CD14-positive monocyte (primary cell): Measurements from ENCODE around the gene BMP2K. TPM values are rescaled to one million over a fixed set of nuclear protein-coding genes. Genes with fewer than 3 reads are reported as not detected.
A peak's percentile ranks its signal among the peaks of the same experiment; 100 is the strongest.

ENCODE experiments used
- DNase-seq, 3 donors: peaks; one replicate each; pipeline ENCODE4 v3.0.0-alpha.2; 2011 to 2022
- H2AFZ ChIP-seq: 2 replicates; pipeline ENCODE4 v1.6.0; 2012; ENCODE audit warnings: mild to moderate bottlenecking, low read depth, low read length, inconsistent platforms; ENCODE audit not compliant: insufficient read depth, poor library complexity, severe bottlenecking
- H3K27ac ChIP-seq, 2 donors: 1 replicate in 1 of 2; 2 replicates in 1 of 2; pipeline ENCODE4 v1.5.1; 2012 to 2013; ENCODE audit warnings: low read length in 2 of 2, control low read depth in 1 of 2, inconsistent platforms in 1 of 2, low read depth in 1 of 2, mild to moderate bottlenecking in 1 of 2
- H3K27me3 ChIP-seq, 2 donors: one replicate each; pipeline versions ENCODE4 v1.6.0 to v1.6.1; 2011 to 2013; ENCODE audit warnings: low read length in 2 of 2; ENCODE audit not compliant: control insufficient read depth in 2 of 2, insufficient read depth in 2 of 2
- H3K36me3 ChIP-seq, 2 donors: replicated peaks in 1 of 2; 1 replicate in 1 of 2; 2 replicates in 1 of 2; pipeline versions ENCODE4 v1.5.1 to v1.6.1; 2012 to 2013; ENCODE audit warnings: low read length in 2 of 2, control low read depth in 1 of 2, inconsistent platforms in 1 of 2, mild to moderate bottlenecking in 1 of 2; ENCODE audit not compliant: insufficient read depth in 2 of 2, control insufficient read depth in 1 of 2
- H3K4me1 ChIP-seq, 2 donors: 1 replicate in 1 of 2; 2 replicates in 1 of 2; pipeline versions ENCODE4 v1.5.1 to v1.6.1; 2012 to 2013; ENCODE audit warnings: low read length in 2 of 2, control low read depth in 1 of 2, inconsistent platforms in 1 of 2, mild to moderate bottlenecking in 1 of 2, moderate library complexity in 1 of 2; ENCODE audit not compliant: insufficient read depth in 2 of 2, control insufficient read depth in 1 of 2
- H3K4me2 ChIP-seq: replicated peaks from 2 replicates; pipeline ENCODE3; 2012; ENCODE audit warnings: low read length, moderate library complexity, mild to moderate bottlenecking; ENCODE audit not compliant: poor library complexity, severe bottlenecking; ENCODE audit errors: extremely low read depth
- H3K4me3 ChIP-seq, 3 experiments: fragments of 200-600 bp in 1 of 3; sonication (generic) in 1 of 3; replicated peaks in 1 of 3; 1 replicate in 2 of 3; 2 replicates in 1 of 3; pipeline ENCODE4 v1.5.1; 2011 to 2013; ENCODE audit warnings: low read length in 3 of 3, mild to moderate bottlenecking in 3 of 3, control low read depth in 2 of 3, low read depth in 2 of 3, inconsistent platforms in 1 of 3, moderate library complexity in 1 of 3
- H3K79me2 ChIP-seq: 2 replicates; pipeline ENCODE4 v1.6.0; 2012; ENCODE audit warnings: mild to moderate bottlenecking, control low read depth, inconsistent platforms, low read length, moderate library complexity; ENCODE audit not compliant: insufficient read depth
- H3K9ac ChIP-seq: 2 replicates; pipeline ENCODE4 v1.6.0; 2017; ENCODE audit warnings: low read length, mild to moderate bottlenecking; ENCODE audit not compliant: insufficient read depth, poor library complexity, severe bottlenecking
- H3K9me3 ChIP-seq, 2 donors: replicated peaks in 1 of 2; 1 replicate in 1 of 2; 2 replicates in 1 of 2; pipeline versions ENCODE4 v1.5.1 to v1.6.1; 2012 to 2013; ENCODE audit warnings: low read length in 2 of 2, control low read depth in 1 of 2; ENCODE audit not compliant: control insufficient read depth in 1 of 2, insufficient read depth in 1 of 2
- H4K20me1 ChIP-seq: 2 replicates; pipeline ENCODE4 v1.6.0; 2012; ENCODE audit warnings: mild to moderate bottlenecking, low read length, control low read depth, moderate library complexity; ENCODE audit not compliant: insufficient read depth
- H3K27ac Mint-ChIP-seq, 7 donors: one replicate each; pipeline ENCODE4 v1.8.0; 2020; ENCODE audit warnings: mild to moderate bottlenecking in 7 of 7, mixed read lengths in 7 of 7, moderate library complexity in 6 of 7, inconsistent platforms in 2 of 7
- H3K27me3 Mint-ChIP-seq, 3 donors: one replicate each; pipeline ENCODE4 v1.8.0; 2021 to 2022; ENCODE audit warnings: low read depth in 3 of 3, mild to moderate bottlenecking in 3 of 3, mixed read lengths in 3 of 3, moderate library complexity in 3 of 3, inconsistent platforms in 1 of 3
- H3K36me3 Mint-ChIP-seq, 2 donors: one replicate each; pipeline ENCODE4 v1.8.0; 2020; ENCODE audit warnings: mixed read lengths in 2 of 2, inconsistent platforms in 1 of 2, mild to moderate bottlenecking in 1 of 2
- H3K4me1 Mint-ChIP-seq: one replicate; pipeline ENCODE4 v1.8.0; 2020; ENCODE audit warnings: mild to moderate bottlenecking, mixed read lengths
- H3K4me3 Mint-ChIP-seq, 2 donors: one replicate each; pipeline ENCODE4 v1.8.0; 2020; ENCODE audit warnings: mild to moderate bottlenecking in 2 of 2, mixed read lengths in 2 of 2, moderate library complexity in 1 of 2
- H3K9me3 Mint-ChIP-seq, 7 donors: one replicate each; pipeline ENCODE4 v1.8.0; 2020 to 2022; ENCODE audit warnings: mixed read lengths in 7 of 7, mild to moderate bottlenecking in 6 of 7, moderate library complexity in 6 of 7, inconsistent platforms in 2 of 7
- WGBS: methylation state at CpG from one replicate; pipeline ENCODE4 v1.1.5; 2013; ENCODE audit warnings: missing lambda C conversion rate; ENCODE audit not compliant: insufficient coverage; 5-methylcytosine and 5-hydroxymethylcytosine counted together
- intact Hi-C, 2 donors: fragments of 100-400 bp; cut with micrococcal nuclease; formaldehyde crosslinking; loops; one replicate each; pipeline versions ENCODE4 v1.15.0 to v1.15.1; 2023
- polyA plus RNA-seq, 3 donors: library from polyadenylated mRNA; depleted of rRNA in 1 of 3; unstranded in 2 of 3; stranded (reverse) in 1 of 3; fragments of 300-500 nt in 2 of 3; fragments of >200 nt in 1 of 3; fragmentation: Illumina TruSeq in 2 of 3; gene quantifications; 1 replicate in 2 of 3; 2 replicates in 1 of 3; pipeline ENCODE4 v1.2.3, GENCODE V29; 2012 to 2021
- TF ChIP-seq, protein P1 (sequence below): fragments of 200-600 bp; IDR thresholded peaks from one replicate; pipeline ENCODE4 v1.8.0; 2022; ENCODE audit warnings: antibody characterized with exemption, mild to moderate bottlenecking

Gene BMP2K
- polyA plus RNA-seq, 3 donors = 11.8 to 39.7 (median 21.6) TPM

DNA sequence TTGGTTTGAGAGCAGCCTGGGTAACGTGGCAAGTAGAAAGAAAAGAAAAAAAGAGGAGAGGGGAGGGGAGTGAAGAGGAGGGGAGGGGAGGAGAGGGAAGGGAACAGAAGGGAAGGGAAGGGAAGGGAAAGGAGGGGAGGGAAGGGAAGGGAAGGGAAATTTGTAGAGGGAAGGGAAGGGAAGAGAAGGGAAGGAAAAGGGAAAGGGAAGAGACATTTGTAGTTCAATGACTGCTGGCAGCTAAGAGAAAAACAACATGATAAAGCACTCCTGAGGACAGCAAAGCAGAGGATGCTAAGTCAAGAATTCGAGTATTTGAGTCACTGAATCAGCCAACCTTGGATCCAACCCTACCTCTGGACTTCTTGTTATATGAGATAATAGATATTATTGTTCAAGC is 38.2 kb upstream of the BMP2K start:
- H3K9me3 ChIP-seq = no peaks in the 10 kb centered on the region
- H2AFZ ChIP-seq = no peak overlapping the region
- no peaks in the 10 kb centered on the region for H3K27me3 ChIP-seq
- Mint-ChIP-seq H3K27ac (no peak overlapping the region), H3K9me3 (no peaks in the 10 kb centered on the region), H3K4me1 (peaks cover 28% of the 10 kb centered on the region), H3K36me3 (peaks cover 1 to 4% of the 10 kb centered on the region in 2 donors), H3K4me3 (no peak overlapping the region), H3K27me3 (peaks cover 0 to 2% (median 0%) of the 10 kb centered on the region in 3 donors)
- no peak overlapping the region for H3K4me2 ChIP-seq
- intact Hi-C loops = no loop called here
- DNase-seq = no peak
- H3K36me3 ChIP-seq = no peaks in the 10 kb centered on the region
- peaks cover 4 to 5% of the 10 kb centered on the region in 2 donors for H3K4me1 ChIP-seq
- TF ChIP-seq, protein P1, sequence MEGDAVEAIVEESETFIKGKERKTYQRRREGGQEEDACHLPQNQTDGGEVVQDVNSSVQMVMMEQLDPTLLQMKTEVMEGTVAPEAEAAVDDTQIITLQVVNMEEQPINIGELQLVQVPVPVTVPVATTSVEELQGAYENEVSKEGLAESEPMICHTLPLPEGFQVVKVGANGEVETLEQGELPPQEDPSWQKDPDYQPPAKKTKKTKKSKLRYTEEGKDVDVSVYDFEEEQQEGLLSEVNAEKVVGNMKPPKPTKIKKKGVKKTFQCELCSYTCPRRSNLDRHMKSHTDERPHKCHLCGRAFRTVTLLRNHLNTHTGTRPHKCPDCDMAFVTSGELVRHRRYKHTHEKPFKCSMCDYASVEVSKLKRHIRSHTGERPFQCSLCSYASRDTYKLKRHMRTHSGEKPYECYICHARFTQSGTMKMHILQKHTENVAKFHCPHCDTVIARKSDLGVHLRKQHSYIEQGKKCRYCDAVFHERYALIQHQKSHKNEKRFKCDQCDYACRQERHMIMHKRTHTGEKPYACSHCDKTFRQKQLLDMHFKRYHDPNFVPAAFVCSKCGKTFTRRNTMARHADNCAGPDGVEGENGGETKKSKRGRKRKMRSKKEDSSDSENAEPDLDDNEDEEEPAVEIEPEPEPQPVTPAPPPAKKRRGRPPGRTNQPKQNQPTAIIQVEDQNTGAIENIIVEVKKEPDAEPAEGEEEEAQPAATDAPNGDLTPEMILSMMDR = no peak
- no peak overlapping the region for H3K9ac ChIP-seq
- H3K27ac ChIP-seq = no peak overlapping the region
- H4K20me1 ChIP-seq = no peaks in the 10 kb centered on the region
- H3K79me2 ChIP-seq = no peaks in the 10 kb centered on the region
- H3K4me3 ChIP-seq = no peak overlapping the region
- 100% methylated on average over 1 of the region's 2 CpGs for WGBS

DNA sequence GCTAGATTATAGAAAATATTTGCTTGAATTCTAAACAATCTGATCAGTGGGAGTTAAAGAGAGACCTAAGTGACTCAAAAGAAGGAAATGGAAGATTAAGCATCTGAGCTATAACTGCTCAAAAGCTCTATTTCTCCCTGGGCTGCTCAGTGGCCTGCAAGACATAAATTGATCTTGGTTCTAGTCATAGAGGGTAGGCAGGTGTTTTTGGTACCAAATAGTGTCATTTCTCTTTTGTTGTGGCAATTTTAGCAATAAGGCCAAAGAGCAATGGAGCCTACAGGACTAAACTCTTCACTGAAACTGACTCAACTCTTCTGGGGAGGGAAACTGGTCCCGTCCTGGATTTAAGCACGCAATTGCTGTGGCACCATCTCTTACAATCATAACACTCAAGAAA is 33.9 kb upstream of the BMP2K start:
- no CpG with 5 or more reads among the region's 2 CpGs for WGBS
- no peak for DNase-seq
- Histone ChIP-seq H2AFZ (peak overlapping the region; percentile 1), H3K4me3 (no peak overlapping the region), H3K27me3 (no peaks in the 10 kb centered on the region), H4K20me1 (no peaks in the 10 kb centered on the region), H3K4me2 (no peak overlapping the region), H3K27ac (no peak overlapping the region), H3K9ac (no peak overlapping the region), H3K36me3 (no peaks in the 10 kb centered on the region), H3K4me1 (no peaks in the 10 kb centered on the region), H3K79me2 (no peaks in the 10 kb centered on the region), H3K9me3 (no peaks in the 10 kb centered on the region)
- H3K4me1 Mint-ChIP-seq = peaks cover 10% of the 10 kb centered on the region
- intact Hi-C loops = no loop called here
- H3K9me3 Mint-ChIP-seq = no peaks in the 10 kb centered on the region
- H3K36me3 Mint-ChIP-seq = peaks cover 1 to 4% of the 10 kb centered on the region in 2 donors
- no peak overlapping the region for H3K4me3 Mint-ChIP-seq
- H3K27me3 Mint-ChIP-seq = peaks cover 0 to 3% (median 0%) of the 10 kb centered on the region in 3 donors
- TF ChIP-seq, protein P1 = no peak
- H3K27ac Mint-ChIP-seq = no peak overlapping the region
